HL-60/S4 treated with retinoic acid at 250 ng/mL for 4 days and 3 days (cell line): Measurements from ENCODE around the gene DENND5B.
"Not testable (repeated sequence)": the region's sequence is repeated elsewhere in the genome, so short reads cannot be mapped to it uniquely, and the experiment has no call there.

Experiments
- in situ Hi-C: fragments of 300-500 bp; cut with MboI; formaldehyde crosslinking; loops from 2 replicates; pipeline ENCODE4 v1.7.0; 2022; ENCODE audit warnings: low sequenced_read_pairs

DENND5B gene

GRCh38 chr12:31476437-31476836 lies 114.5 kb downstream of the DENND5B start:
- in situ Hi-C loops, result no loop called here

- in situ Hi-C loops, result not testable (repeated sequence)
Observed at GRCh38 chr12:31475610-31476009, 115.3 kb downstream of the DENND5B start.

GRCh38 chr12:31474751-31475150 lies 116.2 kb downstream of the DENND5B start:
- in situ Hi-C loops, result no loop called here

- in situ Hi-C loops, result no loop called here
Observed at GRCh38 chr12:31471823-31472222, 119.1 kb downstream of the DENND5B start.

- in situ Hi-C loops, result no loop called here
Observed at GRCh38 chr12:31471051-31471450, 119.9 kb downstream of the DENND5B start.

GRCh38 chr12:31470459-31470858 lies 120.5 kb downstream of the DENND5B start:
- in situ Hi-C loops, result no loop called here

- in situ Hi-C loops, result no loop called here
Observed at GRCh38 chr12:31466768-31467167, 124.2 kb downstream of the DENND5B start.

- in situ Hi-C loops, result no loop called here
Observed at GRCh38 chr12:31465002-31465401, 125.9 kb downstream of the DENND5B start.

- in situ Hi-C loops, result no loop called here
Observed at GRCh38 chr12:31460024-31460423, 130.9 kb downstream of the DENND5B start.

GRCh38 chr12:31456562-31456961 lies 134.4 kb downstream of the DENND5B start:
- in situ Hi-C loops, result no loop called here

GRCh38 chr12:31444736-31445135 lies 146.2 kb downstream of the DENND5B start:
- in situ Hi-C loops, result no loop called here

GRCh38 chr12:31440586-31440985 lies 150.3 kb downstream of the DENND5B start:
- in situ Hi-C loops, result no loop called here

GRCh38 chr12:31440134-31440533 lies 150.8 kb downstream of the DENND5B start:
- in situ Hi-C loops, result no loop called here

GRCh38 chr12:31431721-31432240 lies 159.2 kb downstream of the DENND5B start:
- in situ Hi-C loops, result no loop called here

GRCh38 chr12:31423405-31423804 lies 167.5 kb downstream of the DENND5B start:
- in situ Hi-C loops, result no loop called here

- in situ Hi-C loops, result no loop called here
Observed at GRCh38 chr12:31412292-31412801, 178.6 kb downstream of the DENND5B start.

GRCh38 chr12:31408763-31409162 lies 182.2 kb downstream of the DENND5B start:
- in situ Hi-C loops, result loop anchor here (10.0 kb wide), 1 partner anchor 226 kb away; no protein-coding TSS in a partner anchor

- in situ Hi-C loops, result loop anchor here (10.0 kb wide), 1 partner anchor 227 kb away; no protein-coding TSS in a partner anchor
Observed at GRCh38 chr12:31407562-31407961, 183.4 kb downstream of the DENND5B start.

GRCh38 chr12:31406345-31406744 lies 184.6 kb downstream of the DENND5B start:
- in situ Hi-C loops, result loop anchor here (10.0 kb wide), 1 partner anchor 228 kb away; no protein-coding TSS in a partner anchor

- in situ Hi-C loops, result loop anchor here (10.0 kb wide), 1 partner anchor 230 kb away; no protein-coding TSS in a partner anchor
Observed at GRCh38 chr12:31405021-31405420, 185.9 kb downstream of the DENND5B start.

- in situ Hi-C loops, result loop anchor here (10.0 kb wide), 1 partner anchor 232 kb away; no protein-coding TSS in a partner anchor
Observed at GRCh38 chr12:31403099-31403607, 187.8 kb downstream of the DENND5B start.

GRCh38 chr12:31393004-31393550 lies 197.9 kb downstream of the DENND5B start:
- in situ Hi-C loops, result loop anchor here (25.0 kb wide), 1 partner anchor 919 kb away; no protein-coding TSS in a partner anchor
